Peyer's patch (tissue), 4 donors: Measurements from ENCODE around the gene ZMYND15.
A peak's percentile ranks its signal among the peaks of the same experiment; 100 is the strongest.

Experiments
- POLR2A ChIP-seq, 2 donors: fragments of 450-650 bp; IDR thresholded peaks; one replicate each; pipeline ENCODE4 v1.5.1; 2017; ENCODE audit warnings: antibody characterized with exemption in 2 of 2, mild to moderate bottlenecking in 2 of 2, moderate library complexity in 2 of 2
- TF ChIP-seq, protein P1 (sequence below), 6 experiments: fragments of 450-650 bp in 4 of 6; fragments of 200-600 bp in 2 of 6; sonication (generic) in 1 of 6; IDR thresholded peaks; one replicate each; pipeline ENCODE4 v1.5.1; 2017 to 2019; ENCODE audit warnings: antibody characterized with exemption in 6 of 6, mild to moderate bottlenecking in 3 of 6, moderate library complexity in 1 of 6

DNA sequence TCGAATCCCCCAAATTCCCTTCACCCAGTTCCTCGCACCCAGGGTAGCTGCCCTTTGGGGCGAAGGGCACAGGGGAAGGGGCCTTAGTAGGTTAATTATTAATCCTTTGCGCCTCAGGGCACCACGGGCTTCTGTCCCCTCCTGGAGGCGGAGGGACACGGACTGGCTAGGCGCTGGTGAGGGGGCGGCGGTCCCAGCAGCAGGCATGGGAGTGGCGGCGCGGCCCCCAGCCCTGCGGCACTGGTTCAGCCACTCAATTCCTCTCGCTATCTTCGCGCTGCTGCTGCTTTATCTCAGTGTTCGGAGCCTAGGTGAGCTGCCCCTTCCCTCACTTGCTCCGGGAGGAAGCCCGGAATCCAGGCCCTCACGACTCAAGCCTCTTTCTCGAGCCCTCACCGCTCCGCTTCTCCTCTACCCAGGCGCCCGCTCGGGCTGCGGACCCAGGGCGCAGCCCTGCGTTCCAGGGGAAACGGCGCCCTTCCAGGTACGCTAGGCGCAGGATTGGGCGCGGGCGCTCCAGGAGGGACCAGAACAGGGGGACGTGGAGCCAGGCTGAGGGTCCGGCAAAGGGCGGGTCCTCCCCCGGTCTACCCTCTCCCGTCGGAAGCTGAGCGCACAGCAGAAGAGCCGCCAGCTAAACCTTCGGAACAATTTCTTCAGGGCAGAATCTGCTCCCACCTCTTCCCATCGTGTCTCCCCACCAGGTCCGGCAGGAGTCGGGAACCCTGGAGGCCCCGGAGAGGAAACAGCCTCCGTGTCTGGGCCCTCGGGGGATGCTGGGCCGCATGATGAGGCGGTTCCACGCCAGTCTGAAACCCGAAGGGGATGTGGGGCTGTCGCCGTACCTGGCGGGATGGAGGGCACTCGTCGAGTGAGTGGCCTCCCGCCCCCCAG is 49.4 kb downstream of the ZMYND15 start, which contains the start of gene GLTPD2:
- peak in 1 of 2 donors; percentile 22 for TF ChIP-seq POLR2A (IDR thresholded peaks at IDR 0.05)
- TF ChIP-seq, protein P1, sequence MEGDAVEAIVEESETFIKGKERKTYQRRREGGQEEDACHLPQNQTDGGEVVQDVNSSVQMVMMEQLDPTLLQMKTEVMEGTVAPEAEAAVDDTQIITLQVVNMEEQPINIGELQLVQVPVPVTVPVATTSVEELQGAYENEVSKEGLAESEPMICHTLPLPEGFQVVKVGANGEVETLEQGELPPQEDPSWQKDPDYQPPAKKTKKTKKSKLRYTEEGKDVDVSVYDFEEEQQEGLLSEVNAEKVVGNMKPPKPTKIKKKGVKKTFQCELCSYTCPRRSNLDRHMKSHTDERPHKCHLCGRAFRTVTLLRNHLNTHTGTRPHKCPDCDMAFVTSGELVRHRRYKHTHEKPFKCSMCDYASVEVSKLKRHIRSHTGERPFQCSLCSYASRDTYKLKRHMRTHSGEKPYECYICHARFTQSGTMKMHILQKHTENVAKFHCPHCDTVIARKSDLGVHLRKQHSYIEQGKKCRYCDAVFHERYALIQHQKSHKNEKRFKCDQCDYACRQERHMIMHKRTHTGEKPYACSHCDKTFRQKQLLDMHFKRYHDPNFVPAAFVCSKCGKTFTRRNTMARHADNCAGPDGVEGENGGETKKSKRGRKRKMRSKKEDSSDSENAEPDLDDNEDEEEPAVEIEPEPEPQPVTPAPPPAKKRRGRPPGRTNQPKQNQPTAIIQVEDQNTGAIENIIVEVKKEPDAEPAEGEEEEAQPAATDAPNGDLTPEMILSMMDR (IDR thresholded peaks at IDR 0.05) = no peak
